Endothelial cell of umbilical vein (primary cell): ENCODE results near the gene OPCML. TPM values are rescaled to one million over a fixed set of nuclear protein-coding genes. Genes with fewer than 3 reads are reported as not detected.

Experiments used
- BruUV-seq: library from RNA; stranded (reverse); fragments of 400-500 nt; replicated peaks from 2 replicates; lab custom pipeline; 2021; lab: Mats Ljungman, UMichigan
- CTCF ChIA-PET: fragments of 300-600, 350-600 bp; sonication (Branson Sonifier 250); formaldehyde crosslinking; loops from one replicate; lab custom pipeline; 2021; ENCODE audit warnings: antibody characterized with exemption, inconsistent platforms; lab: Charles Lee
- POLR2A ChIA-PET: fragments of 300-600, 350-600 bp; sonication (Branson Sonifier 250); formaldehyde crosslinking; loops from one replicate; lab custom pipeline; 2021; ENCODE audit warnings: antibody characterized with exemption, inconsistent platforms; lab: Charles Lee
- DNase-seq: peaks from one replicate; pipeline ENCODE4 v3.0.0-alpha.2; 2011; ENCODE audit warnings: low read depth, low spot score
- FAIRE-seq: peaks from 2 replicates; lab custom pipeline; 2011; peaks lifted over from hg19 to GRCh38; lab: Jason Lieb, UNC
- H2AFZ ChIP-seq: 2 replicates; pipeline ENCODE4 v1.6.0; 2012; ENCODE audit warnings: low read depth, low read length, control low read depth, inconsistent platforms
- H3K27ac ChIP-seq: 2 replicates; pipeline ENCODE4 v1.5.1; 2011; ENCODE audit warnings: low read depth, mild to moderate bottlenecking, control low read depth, low read length, moderate library complexity; ENCODE audit not compliant: insufficient read depth
- H3K27me3 ChIP-seq, 2 experiments: 2 replicates each; pipeline versions ENCODE4 v1.6.0 to v1.6.1; 2011; ENCODE audit warnings: low read length in 2 of 2, mixed read lengths in 1 of 2; ENCODE audit not compliant: control insufficient read depth in 2 of 2, insufficient read depth in 2 of 2
- H3K36me3 ChIP-seq, 2 experiments: 2 replicates in 1 of 2; 3 replicates in 1 of 2; pipeline ENCODE4 v1.5.1; 2011; ENCODE audit warnings: low read length in 2 of 2, mild to moderate bottlenecking in 1 of 2, moderate library complexity in 1 of 2; ENCODE audit not compliant: control insufficient read depth in 2 of 2, insufficient read depth in 2 of 2; ENCODE audit errors: extremely low read depth in 1 of 2
- H3K4me1 ChIP-seq: 3 replicates; pipeline ENCODE4 v1.5.1; 2011; ENCODE audit warnings: mild to moderate bottlenecking, low read length; ENCODE audit not compliant: control insufficient read depth, insufficient read depth; ENCODE audit errors: extremely low read depth
- H3K4me2 ChIP-seq: 2 replicates; pipeline ENCODE4 v1.6.1; 2011; ENCODE audit warnings: low read length, control low read depth, mixed read lengths; ENCODE audit not compliant: insufficient read depth
- H3K4me3 ChIP-seq, 3 experiments: fragments of 200-600 bp in 1 of 3; sonication (generic), shearing (Covaris generic) in 1 of 3; replicated peaks in 1 of 3; 2 replicates each; pipeline ENCODE4 v1.5.1; 2011 to 2016; ENCODE audit warnings: control low read depth in 3 of 3, low read length in 3 of 3, mild to moderate bottlenecking in 2 of 3, inconsistent platforms in 1 of 3, low read depth in 1 of 3, moderate library complexity in 1 of 3; ENCODE audit not compliant: insufficient read depth in 1 of 3
- H3K79me2 ChIP-seq: 2 replicates; pipeline ENCODE4 v1.6.0; 2012; ENCODE audit warnings: low read length, inconsistent platforms; ENCODE audit not compliant: control insufficient read depth, insufficient read depth
- H3K9ac ChIP-seq: replicated peaks from 2 replicates; pipeline ENCODE3; 2011; ENCODE audit warnings: low read length, control low read depth; ENCODE audit not compliant: insufficient read depth; ENCODE audit errors: extremely low read depth
- H3K9me1 ChIP-seq: replicated peaks from 3 replicates; pipeline ENCODE4 v1.6.0; 2011; ENCODE audit warnings: mild to moderate bottlenecking, low read length; ENCODE audit not compliant: control insufficient read depth, insufficient read depth; ENCODE audit errors: extremely low read depth
- H3K9me3 ChIP-seq: replicated peaks from 2 replicates; pipeline ENCODE4 v1.5.1; 2012; ENCODE audit warnings: low read length, inconsistent platforms; ENCODE audit not compliant: control insufficient read depth, insufficient read depth
- H4K20me1 ChIP-seq: replicated peaks from 2 replicates; pipeline ENCODE3; 2011; ENCODE audit warnings: mild to moderate bottlenecking, low read length; ENCODE audit not compliant: control insufficient read depth, insufficient read depth; ENCODE audit errors: extremely low read depth
- CTCF ChIP-seq, 2 donors: IDR thresholded peaks; 1 replicate in 1 of 2; 2 replicates in 1 of 2; pipeline ENCODE4 v1.5.1; 2011; ENCODE audit warnings: low read length in 2 of 2, mild to moderate bottlenecking in 2 of 2, moderate library complexity in 2 of 2, control low read depth in 1 of 2, inconsistent platforms in 1 of 2, low read depth in 1 of 2; ENCODE audit not compliant: insufficient read depth in 1 of 2; ENCODE audit errors: extremely low read depth in 1 of 2
- EZH2 ChIP-seq: IDR thresholded peaks from 2 replicates; pipeline ENCODE4 v1.6.1; 2012; ENCODE audit warnings: borderline replicate concordance, low read depth, mild to moderate bottlenecking, moderate library complexity, low read length, inconsistent platforms; ENCODE audit not compliant: severe bottlenecking
- FOS ChIP-seq: IDR thresholded peaks from 2 replicates; pipeline ENCODE4 v1.6.1; 2011; ENCODE audit warnings: mild to moderate bottlenecking, low read length, moderate library complexity, borderline replicate concordance; ENCODE audit not compliant: insufficient read depth
- GATA2 ChIP-seq: IDR thresholded peaks from 2 replicates; pipeline ENCODE4 v1.7.0; 2011; ENCODE audit warnings: low read depth, mild to moderate bottlenecking, moderate library complexity, mixed read lengths, low read length; ENCODE audit not compliant: insufficient read length, insufficient read depth
- JUN ChIP-seq: IDR thresholded peaks from 2 replicates; pipeline ENCODE4 v1.6.1; 2011; ENCODE audit warnings: borderline replicate concordance, low read depth; ENCODE audit not compliant: insufficient read length, insufficient read depth
- MYC ChIP-seq: IDR thresholded peaks from one replicate; pipeline ENCODE4 v1.6.1; 2011; ENCODE audit warnings: mild to moderate bottlenecking, low read depth, low read length
- POLR2A ChIP-seq: IDR thresholded peaks from 2 replicates; pipeline ENCODE4 v1.6.1; 2012; ENCODE audit warnings: low read depth, mild to moderate bottlenecking, control low read depth, low read length
- POLR2AphosphoS5 ChIP-seq: IDR thresholded peaks from 2 replicates; pipeline ENCODE4 v1.6.1; 2012; ENCODE audit warnings: low read depth, mild to moderate bottlenecking, control low read depth, low read length, moderate library complexity; ENCODE audit not compliant: insufficient read depth
- dilution Hi-C: fragments of 300-500 bp; cut with MboI; formaldehyde crosslinking; loops from one replicate; pipeline ENCODE4 v1.15.0; 2019; ENCODE audit warnings: low sequenced_read_pairs; ENCODE audit not compliant: extremely low pct_ligation_motif_present
- intact Hi-C: fragments of 100-400 bp; cut with micrococcal nuclease; formaldehyde crosslinking; loops from one replicate; pipeline ENCODE4 v1.10.0; 2022
- polyA plus RNA-seq, 4 experiments: library from polyadenylated mRNA; depleted of rRNA in 3 of 4; stranded (reverse) in 3 of 4; unstranded in 1 of 4; fragments of >200 nt; gene quantifications; 2 replicates each; pipeline versions ENCODE4 v1.2.1 to v1.2.3, GENCODE V29; 2011 to 2012; ENCODE audit warnings: missing spikeins in 1 of 4
- total RNA-seq: library from RNA; stranded (reverse); gene quantifications from 2 replicates; pipeline ENCODE4 v1.2.3, GENCODE V29; 2021
- TF ChIP-seq, protein P1 (sequence below): IDR thresholded peaks from 2 replicates; pipeline ENCODE4 v1.6.1; 2011; ENCODE audit not compliant: insufficient read depth, insufficient read length

The OPCML gene
- total and polyA plus RNA-seq, 2 donors (not counting 3 experiments of a cell fraction or from before 2014, with no cell fraction given): not detected

DNA sequence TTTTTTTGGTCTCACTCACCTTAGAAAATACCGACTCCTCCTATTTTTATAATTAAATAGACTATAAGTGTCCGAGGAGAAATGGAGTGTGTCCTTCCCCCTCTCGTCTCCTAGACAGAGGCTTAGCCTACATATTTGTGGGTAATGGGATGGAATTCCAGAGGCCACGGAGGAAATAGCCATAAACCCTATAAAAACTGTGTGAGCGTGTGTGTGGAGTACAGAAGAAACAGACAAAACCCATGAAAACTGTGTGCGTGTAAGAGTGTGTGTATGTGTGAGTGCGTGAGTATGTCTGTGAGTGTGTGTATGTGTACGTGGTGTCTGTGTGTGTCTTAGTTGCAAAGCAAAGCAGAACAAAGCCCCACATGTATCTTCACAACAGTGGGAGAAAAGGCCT is 883.5 kb downstream of the OPCML start:
- ChIA-PET POLR2A (no interaction called here), CTCF (no interaction called here)
- DNase-seq (no peak), FAIRE-seq (no peak)
- TF ChIP-seq, protein P1, sequence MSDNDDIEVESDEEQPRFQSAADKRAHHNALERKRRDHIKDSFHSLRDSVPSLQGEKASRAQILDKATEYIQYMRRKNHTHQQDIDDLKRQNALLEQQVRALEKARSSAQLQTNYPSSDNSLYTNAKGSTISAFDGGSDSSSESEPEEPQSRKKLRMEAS: no peak
- TF ChIP-seq GATA2 (no peak), JUN (no peak), MYC (no peak), CTCF (IDR thresholded peaks at IDR 0.05; ENCODE audit: extremely low read depth in 1 of 2, insufficient read depth in 1 of 2, low read depth in 1 of 2, low read length in 2 of 2) (no peak), POLR2AphosphoS5 (no peak), POLR2A (no peak), FOS (no peak), EZH2 (no peak)
- no peaks in the 10 kb centered on the region for H4K20me1 ChIP-seq
- H3K27ac ChIP-seq: no peak overlapping the region
- H3K9me1 ChIP-seq: no peaks in the 10 kb centered on the region
- BruUV-seq: no TSS peak
- H3K4me3 ChIP-seq: no peak overlapping the region
- no peak overlapping the region for H2AFZ ChIP-seq
- H3K9me3 ChIP-seq: no peaks in the 10 kb centered on the region
- H3K27me3 ChIP-seq: no peaks in the 10 kb centered on the region
- intact Hi-C loops (no loop called here), dilution Hi-C loops (no loop called here)
- H3K36me3 ChIP-seq: no peaks in the 10 kb centered on the region
- no peak overlapping the region for H3K9ac ChIP-seq
- no peaks in the 10 kb centered on the region for H3K79me2 ChIP-seq
- no peak overlapping the region for H3K4me2 ChIP-seq
- H3K4me1 ChIP-seq: no peaks in the 10 kb centered on the region
